ENCODE measurements around the gene HTR3D. TPM values are rescaled to one million over a fixed set of nuclear protein-coding genes. Genes with fewer than 3 reads are reported as not detected.

The HTR3D gene
- total and polyA plus RNA-seq, 9 of the 15 experiments (the other 6 are each of a cell fraction or from before 2014, with no cell fraction given): not detected

DNA sequence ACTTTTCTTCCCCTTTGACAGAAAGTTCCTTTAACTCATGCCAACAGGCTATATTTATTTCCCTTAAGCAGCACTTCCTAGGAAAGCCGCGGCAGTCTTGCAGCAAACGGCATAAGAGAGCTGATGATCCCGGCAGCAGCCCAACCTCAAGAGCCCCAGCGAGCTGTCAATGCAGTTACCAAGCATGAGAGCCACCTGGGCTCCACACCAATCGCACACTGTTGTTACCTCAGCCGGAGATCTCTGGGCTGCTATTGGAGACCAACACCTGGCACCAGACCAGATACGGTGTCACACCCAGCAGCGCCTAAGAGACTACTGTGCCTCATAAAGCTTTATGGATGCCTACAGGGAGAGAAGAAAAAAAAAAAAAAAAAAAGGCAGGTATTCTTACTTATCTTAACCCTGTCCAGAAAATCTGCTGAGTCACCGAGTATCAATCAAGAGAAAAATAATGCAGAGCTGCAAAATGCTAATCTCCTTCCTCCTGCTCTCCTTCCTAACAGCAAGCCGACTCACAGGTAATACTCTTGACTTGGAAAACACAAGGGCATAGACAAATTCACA lies 25.5 kb upstream of the HTR3D start (continued):
- TF ChIP-seq TEAD4 (IDR thresholded peaks at IDR 0.05; ENCODE audit: low read length) (0 out of 2 replicates have a peak, but pooled peaks have one; percentile 21), TEAD4 (CRISPR knock-in tag; IDR thresholded peaks at IDR 0.05; ENCODE audit: borderline replicate concordance) (no peak), MTA2 (IDR thresholded peaks at IDR 0.05; ENCODE audit: low read depth) (peak; percentile 44; the same call in 1 of the 2 replicates), HDAC1 (IDR thresholded peaks at IDR 0.05) (peak; percentile 41 to 58; a peak in 2 of 4 replicates), SRSF1 (IDR thresholded peaks at IDR 0.05; ENCODE audit: low read depth, low read length) (no peak), GTF2A2 (tag; IDR thresholded peaks at IDR 0.05) (no peak), SMARCA4 (IDR thresholded peaks at IDR 0.05) (peak; percentile 91), DMBX1 (CRISPR knock-in tag; IDR thresholded peaks at IDR 0.05; ENCODE audit: borderline replicate concordance) (no peak), L3MBTL2 (IDR thresholded peaks at IDR 0.05) (peak; percentile 33; the same call in 1 of the 2 replicates), ZNF197 (CRISPR knock-in tag; IDR thresholded peaks at IDR 0.05; ENCODE audit: low read depth) (no peak), RCOR1 (IDR thresholded peaks at IDR 0.05; ENCODE audit: borderline replicate concordance in 1 of 2, low read depth in 2 of 2, low read length in 2 of 2) (0 out of 4 replicates have a peak, but pooled peaks of 1 of the 2 experiments have one; percentile 26), ELF2 (CRISPR knock-in tag; IDR thresholded peaks at IDR 0.05) (no peak), CREM (IDR thresholded peaks at IDR 0.05; ENCODE audit: low read depth) (0 out of 2 replicates have a peak, but pooled peaks have one; percentile 4), LEF1 (IDR thresholded peaks at IDR 0.05) (no peak), PTBP1 (IDR thresholded peaks at IDR 0.05; ENCODE audit: low read depth, low read length) (no peak)
- TF ChIP-seq, protein P1, sequence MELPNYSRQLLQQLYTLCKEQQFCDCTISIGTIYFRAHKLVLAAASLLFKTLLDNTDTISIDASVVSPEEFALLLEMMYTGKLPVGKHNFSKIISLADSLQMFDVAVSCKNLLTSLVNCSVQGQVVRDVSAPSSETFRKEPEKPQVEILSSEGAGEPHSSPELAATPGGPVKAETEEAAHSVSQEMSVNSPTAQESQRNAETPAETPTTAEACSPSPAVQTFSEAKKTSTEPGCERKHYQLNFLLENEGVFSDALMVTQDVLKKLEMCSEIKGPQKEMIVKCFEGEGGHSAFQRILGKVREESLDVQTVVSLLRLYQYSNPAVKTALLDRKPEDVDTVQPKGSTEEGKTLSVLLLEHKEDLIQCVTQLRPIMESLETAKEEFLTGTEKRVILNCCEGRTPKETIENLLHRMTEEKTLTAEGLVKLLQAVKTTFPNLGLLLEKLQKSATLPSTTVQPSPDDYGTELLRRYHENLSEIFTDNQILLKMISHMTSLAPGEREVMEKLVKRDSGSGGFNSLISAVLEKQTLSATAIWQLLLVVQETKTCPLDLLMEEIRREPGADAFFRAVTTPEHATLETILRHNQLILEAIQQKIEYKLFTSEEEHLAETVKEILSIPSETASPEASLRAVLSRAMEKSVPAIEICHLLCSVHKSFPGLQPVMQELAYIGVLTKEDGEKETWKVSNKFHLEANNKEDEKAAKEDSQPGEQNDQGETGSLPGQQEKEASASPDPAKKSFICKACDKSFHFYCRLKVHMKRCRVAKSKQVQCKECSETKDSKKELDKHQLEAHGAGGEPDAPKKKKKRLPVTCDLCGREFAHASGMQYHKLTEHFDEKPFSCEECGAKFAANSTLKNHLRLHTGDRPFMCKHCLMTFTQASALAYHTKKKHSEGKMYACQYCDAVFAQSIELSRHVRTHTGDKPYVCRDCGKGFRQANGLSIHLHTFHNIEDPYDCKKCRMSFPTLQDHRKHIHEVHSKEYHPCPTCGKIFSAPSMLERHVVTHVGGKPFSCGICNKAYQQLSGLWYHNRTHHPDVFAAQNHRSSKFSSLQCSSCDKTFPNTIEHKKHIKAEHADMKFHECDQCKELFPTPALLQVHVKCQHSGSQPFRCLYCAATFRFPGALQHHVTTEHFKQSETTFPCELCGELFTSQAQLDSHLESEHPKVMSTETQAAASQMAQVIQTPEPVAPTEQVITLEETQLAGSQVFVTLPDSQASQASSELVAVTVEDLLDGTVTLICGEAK (IDR thresholded peaks at IDR 0.05): peak; percentile 92
- TF ChIP-seq, protein P1 (CRISPR knock-in tag; IDR thresholded peaks at IDR 0.05): peak; percentile 92
- TF ChIP-seq, protein P2, sequence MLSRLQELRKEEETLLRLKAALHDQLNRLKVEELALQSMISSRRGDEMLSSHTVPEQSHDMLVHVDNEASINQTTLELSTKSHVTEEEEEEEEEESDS (CRISPR knock-in tag; IDR thresholded peaks at IDR 0.05): no peak
